ENCODE results near the gene LSAMP. TPM values are rescaled to one million over a fixed set of nuclear protein-coding genes. Genes with fewer than 3 reads are reported as not detected.
"Not testable (repeated sequence)": the region's sequence is repeated elsewhere in the genome, so short reads cannot be mapped to it uniquely, and the experiment has no call there.

The LSAMP gene
- total RNA-seq, 1 experiment from 2014 or later: not detected

- DNase-seq (ENCODE audit: low read depth): no peak
- in situ Hi-C loops (cut with HindIII; ENCODE audit: low pct_unique_long_range_greater_than_20kb, low sequenced_read_pairs): no loop called here
These were observed 332.6 kb downstream of the LSAMP start for GRCh38 chr3:116112696-116113095.

- no peak for DNase-seq (ENCODE audit: low read depth)
- in situ Hi-C loops (cut with HindIII; ENCODE audit: low pct_unique_long_range_greater_than_20kb, low sequenced_read_pairs): no loop called here
These were observed 333.5 kb downstream of the LSAMP start for GRCh38 chr3:116111765-116112164.

GRCh38 chr3:116103868-116104530, 341.3 kb downstream of the LSAMP start:
- no peak for DNase-seq (ENCODE audit: low read depth)
- in situ Hi-C loops (cut with HindIII; ENCODE audit: low pct_unique_long_range_greater_than_20kb, low sequenced_read_pairs): no loop called here

GRCh38 chr3:116102037-116102436, 343.2 kb downstream of the LSAMP start:
- in situ Hi-C loops (cut with HindIII; ENCODE audit: low pct_unique_long_range_greater_than_20kb, low sequenced_read_pairs): no loop called here
- no peak for DNase-seq (ENCODE audit: low read depth)

- in situ Hi-C loops (cut with HindIII; ENCODE audit: low pct_unique_long_range_greater_than_20kb, low sequenced_read_pairs): no loop called here
- no peak for DNase-seq (ENCODE audit: low read depth)
These were observed 348.1 kb downstream of the LSAMP start for GRCh38 chr3:116097226-116097625.

GRCh38 chr3:116096631-116097030, 348.7 kb downstream of the LSAMP start:
- DNase-seq (ENCODE audit: low read depth): no peak
- in situ Hi-C loops (cut with HindIII; ENCODE audit: low pct_unique_long_range_greater_than_20kb, low sequenced_read_pairs): no loop called here

- in situ Hi-C loops (cut with HindIII; ENCODE audit: low pct_unique_long_range_greater_than_20kb, low sequenced_read_pairs): no loop called here
- DNase-seq (ENCODE audit: low read depth): no peak
These were observed 351.9 kb downstream of the LSAMP start for GRCh38 chr3:116093374-116093773.

GRCh38 chr3:116087426-116087825, 357.9 kb downstream of the LSAMP start:
- in situ Hi-C loops (cut with HindIII; ENCODE audit: low pct_unique_long_range_greater_than_20kb, low sequenced_read_pairs): no loop called here
- no peak for DNase-seq (ENCODE audit: low read depth)

- no peak for DNase-seq (ENCODE audit: low read depth)
- in situ Hi-C loops (cut with HindIII; ENCODE audit: low pct_unique_long_range_greater_than_20kb, low sequenced_read_pairs): no loop called here
These were observed 360.1 kb downstream of the LSAMP start for GRCh38 chr3:116084999-116085791.

- DNase-seq (ENCODE audit: low read depth): no peak
- in situ Hi-C loops (cut with HindIII; ENCODE audit: low pct_unique_long_range_greater_than_20kb, low sequenced_read_pairs): no loop called here
These were observed 361.6 kb downstream of the LSAMP start for GRCh38 chr3:116083683-116084082.

GRCh38 chr3:116078561-116078960, 366.7 kb downstream of the LSAMP start:
- in situ Hi-C loops (cut with HindIII; ENCODE audit: low pct_unique_long_range_greater_than_20kb, low sequenced_read_pairs): no loop called here
- DNase-seq (ENCODE audit: low read depth): no peak

- in situ Hi-C loops (cut with HindIII; ENCODE audit: low pct_unique_long_range_greater_than_20kb, low sequenced_read_pairs): no loop called here
- DNase-seq (ENCODE audit: low read depth): no peak
These were observed 367.7 kb downstream of the LSAMP start for GRCh38 chr3:116077557-116077956.

- in situ Hi-C loops (cut with HindIII; ENCODE audit: low pct_unique_long_range_greater_than_20kb, low sequenced_read_pairs): no loop called here
- no peak for DNase-seq (ENCODE audit: low read depth)
These were observed 368.2 kb downstream of the LSAMP start for GRCh38 chr3:116077059-116077458.

- DNase-seq (ENCODE audit: low read depth); in situ Hi-C loops (cut with HindIII; ENCODE audit: low pct_unique_long_range_greater_than_20kb, low sequenced_read_pairs): not testable (repeated sequence)
These were observed 374.6 kb downstream of the LSAMP start for GRCh38 chr3:116070516-116071278.

- DNase-seq (ENCODE audit: low read depth): no peak
- in situ Hi-C loops (cut with HindIII; ENCODE audit: low pct_unique_long_range_greater_than_20kb, low sequenced_read_pairs): no loop called here
These were observed 375.2 kb downstream of the LSAMP start for GRCh38 chr3:116070061-116070460.

GRCh38 chr3:116069024-116069423, 376.3 kb downstream of the LSAMP start:
- in situ Hi-C loops (cut with HindIII; ENCODE audit: low pct_unique_long_range_greater_than_20kb, low sequenced_read_pairs): no loop called here

GRCh38 chr3:116067326-116067725, 378.0 kb downstream of the LSAMP start:
- in situ Hi-C loops (cut with HindIII; ENCODE audit: low pct_unique_long_range_greater_than_20kb, low sequenced_read_pairs): no loop called here
- DNase-seq (ENCODE audit: low read depth): no peak

More at GRCh38 chr3:116069024-116069423, 376.3 kb downstream of the LSAMP start:
- no peak for DNase-seq (ENCODE audit: low read depth)

GRCh38 chr3:116065501-116065900, 379.8 kb downstream of the LSAMP start:
- DNase-seq (ENCODE audit: low read depth): no peak
- in situ Hi-C loops (cut with HindIII; ENCODE audit: low pct_unique_long_range_greater_than_20kb, low sequenced_read_pairs): no loop called here

- in situ Hi-C loops (cut with HindIII; ENCODE audit: low pct_unique_long_range_greater_than_20kb, low sequenced_read_pairs): no loop called here
- no peak for DNase-seq (ENCODE audit: low read depth)
These were observed 380.6 kb downstream of the LSAMP start for GRCh38 chr3:116064646-116065045.
